B cell (primary cell): ENCODE results near the gene DACT3. TPM values are rescaled to one million over a fixed set of nuclear protein-coding genes. Genes with fewer than 3 reads are reported as not detected.

Source experiments
- ATAC-seq: fragments of 200-7000 bp; cut with Tn5 transposase; one replicate; pipeline ENCODE4 v1.10.0; 2021; ENCODE audit warnings: low read depth, mild to moderate bottlenecking, moderate number of reproducible peaks, moderate library complexity
- CTCF ChIA-PET: fragments of 350-600 bp; sonication (Branson Sonifier 250); formaldehyde crosslinking; loops from one replicate; lab custom pipeline; 2021; ENCODE audit warnings: antibody characterized with exemption, inconsistent platforms; lab: Charles Lee
- POLR2A ChIA-PET: fragments of 350-600 bp; sonication (Branson Sonifier 250); formaldehyde crosslinking; loops from one replicate; lab custom pipeline; 2021; ENCODE audit warnings: antibody characterized with exemption; lab: Charles Lee
- DNase-seq: peaks from one replicate; pipeline ENCODE4 v3.0.0; 2013
- H2AFZ ChIP-seq: 2 replicates; pipeline ENCODE4 v1.6.1; 2012; ENCODE audit warnings: mild to moderate bottlenecking, low read depth, low read length; ENCODE audit not compliant: insufficient read depth, poor library complexity, severe bottlenecking
- H3K27ac ChIP-seq, 2 donors: 1 replicate in 1 of 2; 2 replicates in 1 of 2; pipeline ENCODE4 v1.5.1; 2012 to 2013; ENCODE audit warnings: low read length in 2 of 2, mild to moderate bottlenecking in 2 of 2, moderate library complexity in 1 of 2
- H3K27me3 ChIP-seq, 4 experiments: fragments of 200-600 bp in 1 of 4; sonication (generic) in 1 of 4; replicated peaks in 1 of 4; 1 replicate in 2 of 4; 2 replicates in 2 of 4; pipeline versions ENCODE4 v1.6.1 to v1.7.0; 2013 to 2016; ENCODE audit warnings: low read length in 3 of 4, mild to moderate bottlenecking in 2 of 4, mixed read lengths in 1 of 4, moderate library complexity in 1 of 4; ENCODE audit not compliant: insufficient read depth in 4 of 4, control insufficient read depth in 3 of 4; ENCODE audit errors: control extremely low read depth in 1 of 4
- H3K36me3 ChIP-seq, 2 experiments: replicated peaks in 1 of 2; 1 replicate in 1 of 2; 2 replicates in 1 of 2; pipeline versions ENCODE4 v1.6.1 to v1.7.1; 2013; ENCODE audit warnings: low read length in 1 of 2; ENCODE audit not compliant: insufficient read depth in 2 of 2, control insufficient read depth in 1 of 2; ENCODE audit errors: control extremely low read depth in 1 of 2, extremely low read depth in 1 of 2
- H3K4me1 ChIP-seq, 2 donors: fragments of 200-600 bp in 1 of 2; sonication (generic) in 1 of 2; 1 replicate in 1 of 2; 2 replicates in 1 of 2; pipeline versions ENCODE4 v1.5.1 to v1.6.1; 2013 to 2017; ENCODE audit warnings: low read length in 2 of 2; ENCODE audit not compliant: control insufficient read depth in 2 of 2, insufficient read depth in 2 of 2
- H3K4me2 ChIP-seq: replicated peaks from 2 replicates; pipeline ENCODE3; 2012; ENCODE audit warnings: mild to moderate bottlenecking, low read depth, low read length; ENCODE audit not compliant: poor library complexity, severe bottlenecking
- H3K4me3 ChIP-seq, 5 experiments: fragments of 200-600 bp in 1 of 5; sonication (generic) in 1 of 5; 1 replicate in 3 of 5; 2 replicates in 2 of 5; pipeline versions ENCODE4 v1.5.1 to v1.7.0; 2011 to 2016; ENCODE audit warnings: low read length in 4 of 5, mild to moderate bottlenecking in 4 of 5, low read depth in 2 of 5, control low read depth in 1 of 5, moderate library complexity in 1 of 5; ENCODE audit not compliant: insufficient read depth in 1 of 5; ENCODE audit errors: control extremely low read depth in 1 of 5, extremely low read depth in 1 of 5
- H3K79me2 ChIP-seq: fragments of 200-600 bp; sonication (generic); one replicate; pipeline ENCODE4 v1.6.0; 2016; ENCODE audit warnings: low read length; ENCODE audit not compliant: control insufficient read depth, insufficient read depth
- H3K9ac ChIP-seq: fragments of 200-600 bp; sonication (generic); 2 replicates; pipeline ENCODE4 v1.6.1; 2017; ENCODE audit warnings: mild to moderate bottlenecking, low read length, moderate library complexity
- H3K9me3 ChIP-seq, 3 donors: one replicate each; pipeline versions ENCODE4 v1.6.1 to v1.7.1; 2013; ENCODE audit warnings: low read length in 2 of 3; ENCODE audit not compliant: control insufficient read depth in 2 of 3, insufficient read depth in 1 of 3; ENCODE audit errors: control extremely low read depth in 1 of 3
- H4K20me1 ChIP-seq: 2 replicates; pipeline ENCODE4 v1.6.0; 2012; ENCODE audit warnings: mild to moderate bottlenecking, low read length; ENCODE audit not compliant: insufficient read depth, control insufficient read depth, poor library complexity, severe bottlenecking
- H3K27ac Mint-ChIP-seq: one replicate; pipeline ENCODE4 v1.8.0; 2021; ENCODE audit warnings: mixed read lengths
- H3K27me3 Mint-ChIP-seq: one replicate; pipeline ENCODE4 v1.8.0; 2021; ENCODE audit warnings: mixed read lengths
- H3K4me1 Mint-ChIP-seq: one replicate; pipeline ENCODE4 v1.8.0; 2021; ENCODE audit warnings: mixed read lengths
- H3K4me3 Mint-ChIP-seq: one replicate; pipeline ENCODE4 v1.8.0; 2021; ENCODE audit warnings: mixed read lengths
- H3K9me3 Mint-ChIP-seq: one replicate; pipeline ENCODE4 v1.8.0; 2022; ENCODE audit warnings: mixed read lengths; ENCODE audit not compliant: insufficient read depth
- EZH2 ChIP-seq: IDR thresholded peaks from 2 replicates; pipeline ENCODE4 v1.6.1; 2012; ENCODE audit warnings: borderline replicate concordance, low read depth, mild to moderate bottlenecking, moderate library complexity, low read length; ENCODE audit not compliant: insufficient read depth, poor library complexity, severe bottlenecking
- WGBS: methylation state at CpG from one replicate; pipeline ENCODE4 v1.1.5; 2013; ENCODE audit warnings: missing lambda C conversion rate; ENCODE audit not compliant: insufficient coverage; 5-methylcytosine and 5-hydroxymethylcytosine counted together
- intact Hi-C: fragments of 100-400 bp; cut with micrococcal nuclease; formaldehyde crosslinking; loops from one replicate; pipeline ENCODE4 v1.10.0; 2022
- polyA plus RNA-seq: library from polyadenylated mRNA; depleted of rRNA; stranded (reverse); fragments of >200 nt; gene quantifications from 2 replicates; pipeline ENCODE4 v1.2.3, GENCODE V29; 2012
- total RNA-seq, 2 donors: library from RNA; stranded (reverse); fragments of 120-200 nt in 1 of 2; gene quantifications; 1 replicate in 1 of 2; 2 replicates in 1 of 2; pipeline versions ENCODE4 v1.2.3 to v1.2.4, GENCODE V29; 2013 to 2022
- TF ChIP-seq, protein P1 (sequence below): fragments of 200-600 bp; IDR thresholded peaks from one replicate; pipeline ENCODE4 v1.8.0; 2022; ENCODE audit warnings: antibody characterized with exemption, mild to moderate bottlenecking

DACT3 gene
- total and polyA plus RNA-seq, 2 donors (not counting 1 experiment from before 2014, with no cell fraction given) = 0.03 to 0.15 TPM

GRCh38 chr19:46687438-46688145 lies 26.6 kb upstream of the DACT3 start:
- Histone ChIP-seq H4K20me1 (peaks cover 81% of the 10 kb centered on the region), H3K27me3 (no peaks in the 10 kb centered on the region), H3K4me1 (no peaks in the 10 kb centered on the region), H3K79me2 (peaks cover 28% of the 10 kb centered on the region), H3K36me3 (peaks cover 18 to 84% of the 10 kb centered on the region in 2 experiments), H3K9me3 (no peaks in the 10 kb centered on the region), H3K4me3 (no peak overlapping the region), H3K4me2 (no peak overlapping the region), H3K9ac (no peak overlapping the region), H3K27ac (no peak overlapping the region), H2AFZ (no peak overlapping the region)
- ATAC-seq = no peak
- DNase-seq = no peak
- no peaks in the 10 kb centered on the region for H3K9me3 Mint-ChIP-seq
- H3K27ac Mint-ChIP-seq = no peak overlapping the region
- 88% methylated on average over 6 of the region's 6 CpGs for WGBS
- ChIA-PET CTCF (interaction anchor here (0.6 to 1.4 kb wide), 6 partner anchors 15 to 326 kb away, joined by 3 to 4 read pairs (median 3); partner anchors contain the start of gene DACT3), POLR2A (no interaction called here)
- H3K4me3 Mint-ChIP-seq = no peak overlapping the region
- no peaks in the 10 kb centered on the region for H3K4me1 Mint-ChIP-seq
- no peaks in the 10 kb centered on the region for H3K27me3 Mint-ChIP-seq
- intact Hi-C loops = no loop called here
- TF ChIP-seq, protein P1, sequence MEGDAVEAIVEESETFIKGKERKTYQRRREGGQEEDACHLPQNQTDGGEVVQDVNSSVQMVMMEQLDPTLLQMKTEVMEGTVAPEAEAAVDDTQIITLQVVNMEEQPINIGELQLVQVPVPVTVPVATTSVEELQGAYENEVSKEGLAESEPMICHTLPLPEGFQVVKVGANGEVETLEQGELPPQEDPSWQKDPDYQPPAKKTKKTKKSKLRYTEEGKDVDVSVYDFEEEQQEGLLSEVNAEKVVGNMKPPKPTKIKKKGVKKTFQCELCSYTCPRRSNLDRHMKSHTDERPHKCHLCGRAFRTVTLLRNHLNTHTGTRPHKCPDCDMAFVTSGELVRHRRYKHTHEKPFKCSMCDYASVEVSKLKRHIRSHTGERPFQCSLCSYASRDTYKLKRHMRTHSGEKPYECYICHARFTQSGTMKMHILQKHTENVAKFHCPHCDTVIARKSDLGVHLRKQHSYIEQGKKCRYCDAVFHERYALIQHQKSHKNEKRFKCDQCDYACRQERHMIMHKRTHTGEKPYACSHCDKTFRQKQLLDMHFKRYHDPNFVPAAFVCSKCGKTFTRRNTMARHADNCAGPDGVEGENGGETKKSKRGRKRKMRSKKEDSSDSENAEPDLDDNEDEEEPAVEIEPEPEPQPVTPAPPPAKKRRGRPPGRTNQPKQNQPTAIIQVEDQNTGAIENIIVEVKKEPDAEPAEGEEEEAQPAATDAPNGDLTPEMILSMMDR = no peak
- TF ChIP-seq EZH2 = no peak

GRCh38 chr19:46685189-46685588 lies 24.2 kb upstream of the DACT3 start:
- Histone ChIP-seq H3K9me3 (no peaks in the 10 kb centered on the region), H3K36me3 (peaks cover 17 to 79% of the 10 kb centered on the region in 2 experiments), H3K9ac (no peak overlapping the region), H3K79me2 (peaks cover 12% of the 10 kb centered on the region), H4K20me1 (peaks cover 69% of the 10 kb centered on the region), H3K27ac (no peak overlapping the region), H3K4me1 (no peaks in the 10 kb centered on the region), H3K4me3 (no peak overlapping the region), H3K4me2 (no peak overlapping the region), H2AFZ (no peak overlapping the region), H3K27me3 (no peaks in the 10 kb centered on the region)
- ATAC-seq = no peak
- WGBS = no CpG with 5 or more reads among the region's 3 CpGs
- Mint-ChIP-seq H3K4me3 (no peak overlapping the region), H3K27ac (no peak overlapping the region), H3K27me3 (no peaks in the 10 kb centered on the region), H3K4me1 (no peaks in the 10 kb centered on the region), H3K9me3 (no peaks in the 10 kb centered on the region)
- DNase-seq = no peak
- TF ChIP-seq EZH2 = no peak
- TF ChIP-seq, protein P1 = no peak
- CTCF ChIA-PET = no interaction called here
- POLR2A ChIA-PET = interaction anchor here (0.7 kb wide), 1 partner anchor 61 kb away, joined by 3 read pairs; the partner anchor contains the start of gene FKRP
- intact Hi-C loops = no loop called here
